ENCODE data around the gene NKIRAS2.

The NKIRAS2 gene

GRCh38 chr17:41972571-41973407, 47.1 kb upstream of the NKIRAS2 start:
- Histone ChIP-seq H2AFZ (ENCODE audit: low read depth, low read length, severe bottlenecking) (no peak overlapping the region), H3K79me2 (ENCODE audit: insufficient read depth, low read length) (peaks cover 3% of the 10 kb centered on the region; the same call in 1 of the 2 replicates), H4K20me1 (ENCODE audit: low read depth, low read length) (no peaks in the 10 kb centered on the region), H3K9me2 (replicated peaks; ENCODE audit: insufficient read depth, low read length) (no peaks in the 10 kb centered on the region), H3K27ac (ENCODE audit: low read depth, low read length) (no peak overlapping the region), H3K4me3 (ENCODE audit: insufficient read depth, low read length, poor library complexity, severe bottlenecking) (no peak overlapping the region), H3K4me2 (ENCODE audit: low read depth, low read length, poor library complexity, severe bottlenecking) (no peak overlapping the region), H3F3A (ENCODE audit: insufficient read depth) (peaks cover 10% of the 10 kb centered on the region), H3K9ac (ENCODE audit: low read length) (no peak overlapping the region), H3K36me3 (ENCODE audit: low read length) (0 out of 2 replicates have a peak, but pooled peaks cover 2% of the 10 kb centered on the region), H3K27me3 (ENCODE audit: low read length) (no peaks in the 10 kb centered on the region), H3K9me3 (ENCODE audit: insufficient read depth, low read length) (no peaks in the 10 kb centered on the region)
- TF ChIP-seq EZH2phosphoT487 (conservative IDR thresholded peaks at IDR 0.05; ENCODE audit: low read length): no peak
- TF ChIP-seq, protein P1, sequence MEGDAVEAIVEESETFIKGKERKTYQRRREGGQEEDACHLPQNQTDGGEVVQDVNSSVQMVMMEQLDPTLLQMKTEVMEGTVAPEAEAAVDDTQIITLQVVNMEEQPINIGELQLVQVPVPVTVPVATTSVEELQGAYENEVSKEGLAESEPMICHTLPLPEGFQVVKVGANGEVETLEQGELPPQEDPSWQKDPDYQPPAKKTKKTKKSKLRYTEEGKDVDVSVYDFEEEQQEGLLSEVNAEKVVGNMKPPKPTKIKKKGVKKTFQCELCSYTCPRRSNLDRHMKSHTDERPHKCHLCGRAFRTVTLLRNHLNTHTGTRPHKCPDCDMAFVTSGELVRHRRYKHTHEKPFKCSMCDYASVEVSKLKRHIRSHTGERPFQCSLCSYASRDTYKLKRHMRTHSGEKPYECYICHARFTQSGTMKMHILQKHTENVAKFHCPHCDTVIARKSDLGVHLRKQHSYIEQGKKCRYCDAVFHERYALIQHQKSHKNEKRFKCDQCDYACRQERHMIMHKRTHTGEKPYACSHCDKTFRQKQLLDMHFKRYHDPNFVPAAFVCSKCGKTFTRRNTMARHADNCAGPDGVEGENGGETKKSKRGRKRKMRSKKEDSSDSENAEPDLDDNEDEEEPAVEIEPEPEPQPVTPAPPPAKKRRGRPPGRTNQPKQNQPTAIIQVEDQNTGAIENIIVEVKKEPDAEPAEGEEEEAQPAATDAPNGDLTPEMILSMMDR (IDR thresholded peaks at IDR 0.05; ENCODE audit: insufficient read depth, low read length, poor library complexity, severe bottlenecking): no peak

DNA sequence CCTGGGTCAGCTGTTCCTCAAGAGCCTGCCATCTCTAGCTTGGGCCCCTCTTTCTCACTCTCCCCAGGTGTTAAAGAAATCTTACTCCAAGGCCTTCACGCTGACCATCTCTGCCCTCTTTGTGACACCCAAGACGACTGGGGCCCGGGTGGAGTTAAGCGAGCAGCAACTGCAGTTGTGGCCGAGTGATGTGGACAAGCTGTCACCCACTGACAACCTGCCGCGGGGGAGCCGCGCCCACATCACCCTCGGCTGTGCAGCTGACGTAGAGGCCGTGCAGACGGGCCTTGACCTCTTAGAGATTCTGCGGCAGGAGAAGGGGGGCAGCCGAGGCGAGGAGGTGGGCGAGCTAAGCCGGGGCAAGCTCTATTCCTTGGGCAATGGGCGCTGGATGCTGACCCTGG, 46.5 kb upstream of the NKIRAS2 start:
- TF ChIP-seq, protein P1 (IDR thresholded peaks at IDR 0.05; ENCODE audit: insufficient read depth, low read length, poor library complexity, severe bottlenecking): no peak
- no peak for TF ChIP-seq EZH2phosphoT487 (conservative IDR thresholded peaks at IDR 0.05; ENCODE audit: low read length)
- H3K27me3 ChIP-seq (ENCODE audit: low read length): no peaks in the 10 kb centered on the region
- no peaks in the 10 kb centered on the region for H4K20me1 ChIP-seq (ENCODE audit: low read depth, low read length)
- H2AFZ ChIP-seq (ENCODE audit: low read depth, low read length, severe bottlenecking): no peak overlapping the region
- H3K4me3 ChIP-seq (ENCODE audit: insufficient read depth, low read length, poor library complexity, severe bottlenecking): no peak overlapping the region
- no peaks in the 10 kb centered on the region; the same call in 1 of the 2 replicates for H3K79me2 ChIP-seq (ENCODE audit: insufficient read depth, low read length)
- no peaks in the 10 kb centered on the region for H3K9me2 ChIP-seq (replicated peaks; ENCODE audit: insufficient read depth, low read length)
- H3K4me2 ChIP-seq (ENCODE audit: low read depth, low read length, poor library complexity, severe bottlenecking): no peak overlapping the region
- H3K9ac ChIP-seq (ENCODE audit: low read length): no peak overlapping the region
- H3K27ac ChIP-seq (ENCODE audit: low read depth, low read length): no peak overlapping the region
- 0 out of 2 replicates have a peak, but pooled peaks cover 2% of the 10 kb centered on the region for H3K36me3 ChIP-seq (ENCODE audit: low read length)
- H3K9me3 ChIP-seq (ENCODE audit: insufficient read depth, low read length): no peaks in the 10 kb centered on the region
- peaks cover 9% of the 10 kb centered on the region for H3F3A ChIP-seq (ENCODE audit: insufficient read depth)

GRCh38 chr17:41974031-41974430, 45.9 kb upstream of the NKIRAS2 start:
- H3K27ac ChIP-seq (ENCODE audit: low read depth, low read length): no peak overlapping the region
- H3F3A ChIP-seq (ENCODE audit: insufficient read depth): peaks cover 2% of the 10 kb centered on the region; the same call in 1 of the 2 replicates
- 0 out of 2 replicates have a peak, but pooled peaks cover 2% of the 10 kb centered on the region for H3K36me3 ChIP-seq (ENCODE audit: low read length)
- no peak overlapping the region for H3K4me2 ChIP-seq (ENCODE audit: low read depth, low read length, poor library complexity, severe bottlenecking)
- H3K79me2 ChIP-seq (ENCODE audit: insufficient read depth, low read length): no peaks in the 10 kb centered on the region; the same call in 1 of the 2 replicates
- H3K9me2 ChIP-seq (replicated peaks; ENCODE audit: insufficient read depth, low read length): no peaks in the 10 kb centered on the region
- TF ChIP-seq EZH2phosphoT487 (conservative IDR thresholded peaks at IDR 0.05; ENCODE audit: low read length): no peak
- TF ChIP-seq, protein P1 (IDR thresholded peaks at IDR 0.05; ENCODE audit: insufficient read depth, low read length, poor library complexity, severe bottlenecking): no peak
- H3K9ac ChIP-seq (ENCODE audit: low read length): no peak overlapping the region
- H2AFZ ChIP-seq (ENCODE audit: low read depth, low read length, severe bottlenecking): no peak overlapping the region
- no peaks in the 10 kb centered on the region for H4K20me1 ChIP-seq (ENCODE audit: low read depth, low read length)
- H3K4me3 ChIP-seq (ENCODE audit: insufficient read depth, low read length, poor library complexity, severe bottlenecking): no peak overlapping the region
- H3K9me3 ChIP-seq (ENCODE audit: insufficient read depth, low read length): no peaks in the 10 kb centered on the region
- no peaks in the 10 kb centered on the region for H3K27me3 ChIP-seq (ENCODE audit: low read length)

Data from SU-DHL-6 (cell line).